Cardiac muscle cell (in vitro differentiated cells and primary cell): Measurements from ENCODE around the gene CTBP2. TPM values are rescaled to one million over a fixed set of nuclear protein-coding genes. Genes with fewer than 3 reads are reported as not detected.

Source experiments
- DNase-seq, 2 donors: peaks; one replicate each; pipeline versions ENCODE4 v3.0.0 to v3.0.0-alpha.2; 2010 to 2017; ENCODE audit warnings: low read depth in 1 of 2, low spot score in 1 of 2
- H3K27ac ChIP-seq: fragments of 200-600 bp; sonication (generic); 2 replicates; pipeline ENCODE4 v1.5.1; 2016
- H3K27me3 ChIP-seq: fragments of 200-600 bp; sonication (generic); 2 replicates; pipeline ENCODE4 v1.6.0; 2016; ENCODE audit warnings: control low read depth
- H3K36me3 ChIP-seq: fragments of 200-600 bp; sonication (generic); 2 replicates; pipeline ENCODE4 v1.5.1; 2016; ENCODE audit warnings: control low read depth
- H3K4me1 ChIP-seq: fragments of 200-600 bp; sonication (generic); 2 replicates; pipeline ENCODE4 v1.8.1; 2017; ENCODE audit warnings: low read depth, mild to moderate bottlenecking, mixed run types
- H3K4me3 ChIP-seq: fragments of 200-600 bp; sonication (generic); 2 replicates; pipeline ENCODE4 v1.5.1; 2016; ENCODE audit warnings: mild to moderate bottlenecking
- H3K9me3 ChIP-seq: fragments of 200-600 bp; sonication (generic); 2 replicates; pipeline ENCODE4 v1.5.1; 2017; ENCODE audit warnings: low read depth, mild to moderate bottlenecking, control low read depth
- CTCF ChIP-seq: IDR thresholded peaks from 2 replicates; pipeline ENCODE4 v1.5.1; 2012; ENCODE audit warnings: low read depth, mild to moderate bottlenecking, low read length
- polyA plus RNA-seq: library from polyadenylated mRNA; unstranded; fragments of >200 nt; fragmentation: Nextera tagmentation; extraction: Ambion mirVana; gene quantifications from 2 replicates; pipeline ENCODE4 v1.2.1, GENCODE V29; 2016
- total RNA-seq: library from RNA; depleted of rRNA; stranded (reverse); fragments of >200 nt; gene quantifications from 2 replicates; pipeline ENCODE4 v1.2.3, GENCODE V29; 2016

CTBP2 gene
- total and polyA plus RNA-seq, 2 experiments from 2014 or later, result 67.4 to 74.5 TPM

DNA sequence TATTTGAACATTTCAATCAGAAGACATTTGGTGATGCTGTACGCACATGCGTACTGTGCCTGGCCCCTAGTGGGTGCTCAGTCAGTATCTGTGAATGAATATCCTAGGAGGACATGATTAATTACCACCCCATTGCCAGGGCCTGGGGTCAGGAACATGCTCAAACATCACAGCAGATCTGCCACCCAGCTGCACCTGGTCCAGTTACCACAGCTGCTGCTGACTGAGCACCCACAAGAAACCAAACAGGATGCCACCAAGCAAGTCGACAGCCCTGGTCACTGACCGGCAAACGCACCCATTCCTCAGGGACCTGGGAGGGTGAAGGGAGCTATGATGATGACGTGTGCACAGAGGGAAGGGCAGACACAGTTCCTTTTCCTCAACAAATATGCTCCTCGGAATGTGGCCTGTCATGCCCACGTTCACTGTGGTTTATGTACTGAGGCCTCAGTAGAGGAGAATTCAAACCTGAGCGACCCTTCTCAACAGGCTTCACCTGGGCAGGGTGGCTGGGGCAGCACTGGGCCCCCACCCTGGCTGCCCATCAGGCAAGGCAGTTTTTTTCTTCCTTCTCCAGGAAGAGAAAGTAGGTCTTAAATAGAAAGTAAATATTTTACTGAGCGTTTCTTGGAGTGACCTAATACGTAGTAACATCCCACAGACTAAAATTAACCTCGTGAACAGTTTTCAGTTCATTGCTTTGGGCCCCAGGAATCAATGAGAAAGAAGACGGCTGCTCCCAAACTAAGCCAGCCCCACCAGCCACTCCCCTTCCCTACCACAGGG is 13.4 kb downstream of the CTBP2 start:
- no peaks in the 10 kb centered on the region for H3K27me3 ChIP-seq
- no peaks in the 10 kb centered on the region for H3K9me3 ChIP-seq
- no peak for DNase-seq
- no peak overlapping the region for H3K4me3 ChIP-seq
- peaks cover 3% of the 10 kb centered on the region for H3K36me3 ChIP-seq
- H3K4me1 ChIP-seq, result peaks cover 32% of the 10 kb centered on the region
- no peak for TF ChIP-seq CTCF
- H3K27ac ChIP-seq, result no peak overlapping the region

DNA sequence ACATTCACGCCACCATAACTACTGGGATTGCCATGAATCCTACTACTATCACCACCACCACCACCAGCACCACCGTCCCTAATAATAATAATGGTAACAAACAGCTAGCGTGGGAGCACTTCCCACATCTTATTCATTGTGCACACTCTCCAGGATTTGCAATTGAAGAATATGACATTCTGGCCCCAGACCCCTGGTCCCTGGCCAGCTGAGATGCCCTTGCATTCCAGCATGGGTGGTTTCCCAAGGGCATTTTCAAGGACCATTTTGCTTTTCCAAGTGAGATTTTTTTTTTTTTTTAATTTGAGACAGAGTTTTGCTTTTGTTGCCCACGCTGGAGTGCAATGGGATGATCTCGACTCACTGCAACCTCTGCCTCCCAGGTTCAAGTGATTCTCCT is 14.7 kb downstream of the CTBP2 start:
- no peaks in the 10 kb centered on the region for H3K36me3 ChIP-seq
- no peak overlapping the region for H3K27ac ChIP-seq
- no peak for TF ChIP-seq CTCF
- H3K4me3 ChIP-seq, result no peak overlapping the region
- H3K4me1 ChIP-seq, result peaks cover 30% of the 10 kb centered on the region
- no peak for DNase-seq
- no peaks in the 10 kb centered on the region for H3K27me3 ChIP-seq
- no peaks in the 10 kb centered on the region for H3K9me3 ChIP-seq

DNA sequence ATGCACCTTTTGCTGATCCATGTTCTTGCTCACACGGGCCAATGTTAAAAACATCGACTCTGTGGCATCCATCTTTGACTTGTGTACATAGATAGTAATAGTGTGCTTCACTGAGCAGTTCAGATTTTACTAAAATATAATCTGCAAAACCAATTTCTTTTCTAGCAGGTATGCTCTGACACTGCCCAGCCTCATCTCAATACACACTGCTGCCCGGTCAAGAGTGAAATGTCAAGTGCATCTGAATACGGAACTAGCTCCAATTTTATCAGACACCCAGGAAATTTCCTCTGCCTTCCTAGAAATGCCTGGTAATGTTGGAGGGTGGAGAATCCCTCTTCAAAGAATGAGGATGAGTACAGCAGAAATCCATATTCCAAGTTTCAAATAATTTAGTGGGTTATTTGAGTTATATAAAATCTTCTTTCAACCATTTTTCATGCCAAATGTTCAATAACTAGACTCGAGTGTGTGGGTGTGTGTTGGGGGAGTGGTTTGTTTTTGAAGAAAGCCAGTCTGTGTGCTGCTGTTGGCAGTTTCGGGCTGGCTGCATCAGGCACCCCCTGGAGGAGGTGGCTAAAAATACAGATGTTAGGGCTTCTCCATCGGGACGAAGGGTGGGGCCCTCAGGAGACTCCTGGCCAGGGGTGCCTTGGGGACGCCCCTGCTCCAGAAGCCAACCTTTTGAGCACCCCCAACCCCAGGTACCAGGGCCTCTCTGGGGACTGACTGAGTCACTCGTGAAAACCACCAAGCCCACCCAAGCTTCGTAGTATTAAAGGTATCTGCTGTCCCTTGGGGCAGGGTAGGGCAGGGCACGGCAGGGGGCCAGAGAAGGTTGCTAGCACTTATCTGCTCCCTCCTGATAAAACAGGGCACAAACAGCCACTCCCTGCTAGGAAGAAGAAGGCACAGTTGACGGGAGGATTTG is 15.4 kb downstream of the CTBP2 start:
- Histone ChIP-seq H3K9me3 (no peaks in the 10 kb centered on the region), H3K27ac (peak overlapping the region; percentile 21), H3K4me1 (peaks cover 30% of the 10 kb centered on the region), H3K4me3 (no peak overlapping the region), H3K36me3 (no peaks in the 10 kb centered on the region), H3K27me3 (no peaks in the 10 kb centered on the region)
- TF ChIP-seq CTCF, result peak; percentile 73
- peak in 1 of 2 donors; percentile 72 for DNase-seq

GRCh38 chr10:125144206-125144605 is 16.2 kb downstream of the CTBP2 start:
- no peaks in the 10 kb centered on the region for H3K27me3 ChIP-seq
- peak overlapping the region; percentile 21 for H3K27ac ChIP-seq
- H3K36me3 ChIP-seq, result no peaks in the 10 kb centered on the region
- DNase-seq, result no peak
- peaks cover 30% of the 10 kb centered on the region for H3K4me1 ChIP-seq
- H3K9me3 ChIP-seq, result no peaks in the 10 kb centered on the region
- H3K4me3 ChIP-seq, result no peak overlapping the region
- TF ChIP-seq CTCF, result no peak

DNA sequence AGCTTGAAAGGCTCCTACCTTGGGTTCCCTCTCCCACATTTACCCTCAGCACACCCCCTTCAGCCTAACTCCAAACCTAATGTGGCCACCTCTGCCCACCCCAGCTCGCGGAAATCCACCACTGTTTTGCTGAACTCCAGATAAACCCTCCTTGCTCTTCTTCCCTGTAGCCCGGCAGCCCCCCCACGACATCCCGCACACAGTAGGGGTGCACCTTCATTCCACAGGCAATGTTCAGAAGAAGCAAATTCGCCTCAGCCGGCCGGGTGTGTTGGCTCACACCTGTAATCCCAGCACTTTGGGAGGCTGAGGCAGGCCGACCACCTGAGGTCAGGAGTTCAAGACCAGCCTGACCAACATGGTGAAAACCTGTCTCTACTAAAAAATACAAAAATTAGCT is 17.4 kb downstream of the CTBP2 start:
- Histone ChIP-seq H3K36me3 (no peaks in the 10 kb centered on the region), H3K27ac (no peak overlapping the region), H3K4me1 (peaks cover 36% of the 10 kb centered on the region), H3K27me3 (no peaks in the 10 kb centered on the region), H3K4me3 (no peak overlapping the region), H3K9me3 (no peaks in the 10 kb centered on the region)
- no peak for TF ChIP-seq CTCF
- DNase-seq, result no peak
